ENCODE results near the gene NGRN. TPM values are rescaled to one million over a fixed set of nuclear protein-coding genes. Genes with fewer than 3 reads are reported as not detected.

Gene NGRN
- total RNA-seq, 1 experiment from 2014 or later, result 114 TPM

- no peak overlapping the region for H3K27ac Mint-ChIP-seq (ENCODE audit: unreplicated experiment)
- TF ChIP-seq CTCF (IDR thresholded peaks at IDR 0.05; ENCODE audit: unreplicated experiment), result no peak
- peaks cover 32% of the 10 kb centered on the region for H3K36me3 Mint-ChIP-seq (ENCODE audit: insufficient read depth, unreplicated experiment)
- no peaks in the 10 kb centered on the region for H3K9me3 Mint-ChIP-seq (ENCODE audit: low read depth, unreplicated experiment)
- CTCF ChIA-PET, result no interaction called here
- no peaks in the 10 kb centered on the region for H3K27me3 Mint-ChIP-seq (ENCODE audit: unreplicated experiment)
- H3K4me3 Mint-ChIP-seq (ENCODE audit: low read depth, unreplicated experiment), result no peak overlapping the region
- BruUV-seq (replicated peaks), result no TSS peak
- H3K4me1 Mint-ChIP-seq (ENCODE audit: low read depth, unreplicated experiment), result no peaks in the 10 kb centered on the region
- no peak for DNase-seq
- intact Hi-C loops (cut with micrococcal nuclease; ENCODE audit: unreplicated experiment), result no loop called here
Measured at GRCh38 chr15:90240856-90241255, 24.6 kb upstream of the NGRN start.

- no peak for DNase-seq
- intact Hi-C loops (cut with micrococcal nuclease; ENCODE audit: unreplicated experiment), result no loop called here
- CTCF ChIA-PET, result no interaction called here
- TF ChIP-seq CTCF (IDR thresholded peaks at IDR 0.05; ENCODE audit: unreplicated experiment), result no peak
- H3K36me3 Mint-ChIP-seq (ENCODE audit: insufficient read depth, unreplicated experiment), result peaks cover 24% of the 10 kb centered on the region
- no peak overlapping the region for H3K27ac Mint-ChIP-seq (ENCODE audit: unreplicated experiment)
- no peak overlapping the region for H3K4me3 Mint-ChIP-seq (ENCODE audit: low read depth, unreplicated experiment)
- BruUV-seq (replicated peaks), result no TSS peak
- no peaks in the 10 kb centered on the region for H3K4me1 Mint-ChIP-seq (ENCODE audit: low read depth, unreplicated experiment)
- H3K9me3 Mint-ChIP-seq (ENCODE audit: low read depth, unreplicated experiment), result no peaks in the 10 kb centered on the region
- no peaks in the 10 kb centered on the region for H3K27me3 Mint-ChIP-seq (ENCODE audit: unreplicated experiment)
Measured at GRCh38 chr15:90241343-90242192, 23.9 kb upstream of the NGRN start.

GRCh38 chr15:90243943-90244639 lies 21.4 kb upstream of the NGRN start:
- CTCF ChIA-PET, result no interaction called here
- H3K4me1 Mint-ChIP-seq (ENCODE audit: low read depth, unreplicated experiment), result peaks cover 9% of the 10 kb centered on the region
- no peak overlapping the region for H3K4me3 Mint-ChIP-seq (ENCODE audit: low read depth, unreplicated experiment)
- H3K9me3 Mint-ChIP-seq (ENCODE audit: low read depth, unreplicated experiment), result no peaks in the 10 kb centered on the region
- intact Hi-C loops (cut with micrococcal nuclease; ENCODE audit: unreplicated experiment), result no loop called here
- no peaks in the 10 kb centered on the region for H3K27me3 Mint-ChIP-seq (ENCODE audit: unreplicated experiment)
- BruUV-seq (replicated peaks), result no TSS peak
- no peak overlapping the region for H3K27ac Mint-ChIP-seq (ENCODE audit: unreplicated experiment)
- TF ChIP-seq CTCF (IDR thresholded peaks at IDR 0.05; ENCODE audit: unreplicated experiment), result no peak
- peaks cover 12% of the 10 kb centered on the region for H3K36me3 Mint-ChIP-seq (ENCODE audit: insufficient read depth, unreplicated experiment)
- no peak for DNase-seq

GRCh38 chr15:90248789-90249202 lies 16.7 kb upstream of the NGRN start:
- no peaks in the 10 kb centered on the region for H3K27me3 Mint-ChIP-seq (ENCODE audit: unreplicated experiment)
- H3K4me3 Mint-ChIP-seq (ENCODE audit: low read depth, unreplicated experiment), result peak overlapping the region; percentile 98

More at GRCh38 chr15:90248789-90249202, 16.7 kb upstream of the NGRN start:
- no peak for TF ChIP-seq CTCF (IDR thresholded peaks at IDR 0.05; ENCODE audit: unreplicated experiment)
- CTCF ChIA-PET, result interaction anchor here (0.6 to 2.0 kb wide), 13 partner anchors 9 to 1482 kb away, joined by 3 to 13 read pairs (median 5); partner anchors contain the start of genes CIB1 and GDPGP1
- Mint-ChIP-seq H3K27ac (ENCODE audit: unreplicated experiment) (peak overlapping the region; percentile 91), H3K36me3 (ENCODE audit: insufficient read depth, unreplicated experiment) (peaks cover 18% of the 10 kb centered on the region), H3K9me3 (ENCODE audit: low read depth, unreplicated experiment) (no peaks in the 10 kb centered on the region), H3K4me1 (ENCODE audit: low read depth, unreplicated experiment) (peaks cover 24% of the 10 kb centered on the region)
- intact Hi-C loops (cut with micrococcal nuclease; ENCODE audit: unreplicated experiment), result no loop called here
- no peak for DNase-seq
- BruUV-seq (replicated peaks), result no TSS peak

Data from Calu3 (cell line).